ENCODE data around the gene MAK. TPM values are rescaled to one million over a fixed set of nuclear protein-coding genes. Genes with fewer than 3 reads are reported as not detected.
A peak's percentile ranks its signal among the peaks of the same experiment; 100 is the strongest.
"Not testable (repeated sequence)": the region's sequence is repeated elsewhere in the genome, so short reads cannot be mapped to it uniquely, and the experiment has no call there.

MAK gene
- total RNA-seq, 1 experiment from 2014 or later = not detected

GRCh38 chr6:10743515-10743914 lies 94.8 kb downstream of the MAK start:
- no peak for DNase-seq (ENCODE audit: low read depth)
- in situ Hi-C loops (cut with HindIII; ENCODE audit: low pct_unique_long_range_greater_than_20kb, low sequenced_read_pairs) = no loop called here

- in situ Hi-C loops (cut with HindIII; ENCODE audit: low pct_unique_long_range_greater_than_20kb, low sequenced_read_pairs) = no loop called here
- no peak for DNase-seq (ENCODE audit: low read depth)
Observed at GRCh38 chr6:10742251-10742650, 96.1 kb downstream of the MAK start.

- in situ Hi-C loops (cut with HindIII; ENCODE audit: low pct_unique_long_range_greater_than_20kb, low sequenced_read_pairs); DNase-seq (ENCODE audit: low read depth): not testable (repeated sequence)
Observed at GRCh38 chr6:10741643-10742042, 96.7 kb downstream of the MAK start.

- in situ Hi-C loops (cut with HindIII; ENCODE audit: low pct_unique_long_range_greater_than_20kb, low sequenced_read_pairs) = no loop called here
- no peak for DNase-seq (ENCODE audit: low read depth)
Observed at GRCh38 chr6:10740061-10740460, 98.3 kb downstream of the MAK start.

GRCh38 chr6:10736731-10737130 lies 101.6 kb downstream of the MAK start:
- in situ Hi-C loops (cut with HindIII; ENCODE audit: low pct_unique_long_range_greater_than_20kb, low sequenced_read_pairs) = no loop called here
- no peak for DNase-seq (ENCODE audit: low read depth)

- no peak for DNase-seq (ENCODE audit: low read depth)
- in situ Hi-C loops (cut with HindIII; ENCODE audit: low pct_unique_long_range_greater_than_20kb, low sequenced_read_pairs) = no loop called here
Observed at GRCh38 chr6:10733863-10734262, 104.5 kb downstream of the MAK start.

GRCh38 chr6:10733151-10733715 lies 105.1 kb downstream of the MAK start:
- in situ Hi-C loops (cut with HindIII; ENCODE audit: low pct_unique_long_range_greater_than_20kb, low sequenced_read_pairs) = no loop called here
- peak; percentile 60 for DNase-seq (ENCODE audit: low read depth)

- in situ Hi-C loops (cut with HindIII; ENCODE audit: low pct_unique_long_range_greater_than_20kb, low sequenced_read_pairs) = no loop called here
- no peak for DNase-seq (ENCODE audit: low read depth)
Observed at GRCh38 chr6:10730254-10730653, 108.1 kb downstream of the MAK start.

- in situ Hi-C loops (cut with HindIII; ENCODE audit: low pct_unique_long_range_greater_than_20kb, low sequenced_read_pairs) = no loop called here
Observed at GRCh38 chr6:10725716-10726115, 112.6 kb downstream of the MAK start.

GRCh38 chr6:10725044-10725443 lies 113.3 kb downstream of the MAK start:
- in situ Hi-C loops (cut with HindIII; ENCODE audit: low pct_unique_long_range_greater_than_20kb, low sequenced_read_pairs) = no loop called here
- DNase-seq (ENCODE audit: low read depth) = no peak

More at GRCh38 chr6:10725716-10726115, 112.6 kb downstream of the MAK start:
- no peak for DNase-seq (ENCODE audit: low read depth)

GRCh38 chr6:10723567-10723881 lies 114.8 kb downstream of the MAK start:
- no peak for DNase-seq (ENCODE audit: low read depth)
- in situ Hi-C loops (cut with HindIII; ENCODE audit: low pct_unique_long_range_greater_than_20kb, low sequenced_read_pairs) = no loop called here

- in situ Hi-C loops (cut with HindIII; ENCODE audit: low pct_unique_long_range_greater_than_20kb, low sequenced_read_pairs) = no loop called here
- DNase-seq (ENCODE audit: low read depth) = peak; percentile 98
Observed at GRCh38 chr6:10722820-10723566, 115.3 kb downstream of the MAK start, which contains the start of gene TMEM14C. TMEM14C (plus strand) TSS chr6:10723070; CDS start chr6:10724614, 1,544 bp downstream.

- in situ Hi-C loops (cut with HindIII; ENCODE audit: low pct_unique_long_range_greater_than_20kb, low sequenced_read_pairs) = no loop called here
- DNase-seq (ENCODE audit: low read depth) = no peak
Observed at GRCh38 chr6:10722570-10722819, 115.8 kb downstream of the MAK start.

- in situ Hi-C loops (cut with HindIII; ENCODE audit: low pct_unique_long_range_greater_than_20kb, low sequenced_read_pairs) = no loop called here
- no peak for DNase-seq (ENCODE audit: low read depth)
Observed at GRCh38 chr6:10721850-10722569, 116.3 kb downstream of the MAK start.

GRCh38 chr6:10720960-10721849 lies 117.1 kb downstream of the MAK start:
- in situ Hi-C loops (cut with HindIII; ENCODE audit: low pct_unique_long_range_greater_than_20kb, low sequenced_read_pairs); DNase-seq (ENCODE audit: low read depth): not testable (repeated sequence)

- no peak for DNase-seq (ENCODE audit: low read depth)
- in situ Hi-C loops (cut with HindIII; ENCODE audit: low pct_unique_long_range_greater_than_20kb, low sequenced_read_pairs) = no loop called here
Observed at GRCh38 chr6:10720265-10720959, 117.9 kb downstream of the MAK start.

GRCh38 chr6:10719964-10720264 lies 118.4 kb downstream of the MAK start:
- in situ Hi-C loops (cut with HindIII; ENCODE audit: low pct_unique_long_range_greater_than_20kb, low sequenced_read_pairs) = no loop called here

GRCh38 chr6:10719296-10719963 lies 118.9 kb downstream of the MAK start:
- in situ Hi-C loops (cut with HindIII; ENCODE audit: low pct_unique_long_range_greater_than_20kb, low sequenced_read_pairs) = no loop called here
- no peak for DNase-seq (ENCODE audit: low read depth)

More at GRCh38 chr6:10719964-10720264, 118.4 kb downstream of the MAK start:
- DNase-seq (ENCODE audit: low read depth) = no peak
